HFF-Myc (cell line): ENCODE measurements around the gene ASS1.

Experiments
- DNase-seq: peaks from one replicate; pipeline ENCODE4 v3.0.0-alpha.2; 2011; ENCODE audit warnings: low read depth; ENCODE audit errors: extremely low read depth
- H3K4me3 ChIP-seq: replicated peaks from 2 replicates; pipeline ENCODE4 v1.5.1; 2011; ENCODE audit warnings: low read depth, mild to moderate bottlenecking, control low read depth, low read length
- TF ChIP-seq, protein P1 (sequence below): IDR thresholded peaks from 2 replicates; pipeline ENCODE4 v1.5.1; 2012; ENCODE audit warnings: mild to moderate bottlenecking, low read depth, low read length, control low read depth; ENCODE audit errors: missing control alignments

ASS1 gene

DNA sequence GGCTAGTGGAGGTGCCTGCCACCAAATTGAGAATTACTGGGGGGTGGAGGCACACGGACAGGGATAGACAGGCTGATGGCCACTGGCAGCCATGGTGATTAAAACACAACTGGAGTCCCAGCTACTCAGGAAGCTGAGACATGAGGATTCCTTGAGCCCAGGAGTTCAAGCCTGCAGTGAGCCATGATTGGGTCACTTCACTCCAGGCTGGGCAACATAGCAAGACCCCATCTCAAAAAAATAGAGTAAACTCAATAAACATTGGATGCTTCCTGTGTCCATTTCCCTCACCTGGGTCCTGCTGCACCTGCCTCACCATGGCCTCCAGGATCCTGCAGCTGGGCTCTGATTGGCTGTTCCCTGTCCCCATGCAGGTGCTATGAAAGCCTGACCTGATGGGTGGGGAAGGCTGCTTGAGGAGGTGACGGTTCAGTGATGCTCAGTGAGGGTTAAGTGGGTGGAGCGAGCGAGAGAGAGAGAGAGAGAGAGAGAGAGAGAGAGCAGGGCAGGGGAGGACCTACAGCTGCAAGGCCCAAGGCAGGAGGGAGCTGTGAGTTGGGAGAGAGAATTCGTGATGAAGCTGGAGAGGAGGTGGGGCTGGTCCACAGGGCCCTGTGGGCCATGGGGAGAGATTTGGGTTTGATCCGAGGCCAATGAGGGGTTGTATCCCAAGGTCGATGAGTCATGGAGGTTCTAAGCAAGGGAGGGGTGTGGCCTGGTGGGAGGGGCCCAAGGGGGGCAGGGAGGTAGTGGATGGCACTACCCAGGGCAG is 97.9 kb downstream of the ASS1 start:
- TF ChIP-seq, protein P1, sequence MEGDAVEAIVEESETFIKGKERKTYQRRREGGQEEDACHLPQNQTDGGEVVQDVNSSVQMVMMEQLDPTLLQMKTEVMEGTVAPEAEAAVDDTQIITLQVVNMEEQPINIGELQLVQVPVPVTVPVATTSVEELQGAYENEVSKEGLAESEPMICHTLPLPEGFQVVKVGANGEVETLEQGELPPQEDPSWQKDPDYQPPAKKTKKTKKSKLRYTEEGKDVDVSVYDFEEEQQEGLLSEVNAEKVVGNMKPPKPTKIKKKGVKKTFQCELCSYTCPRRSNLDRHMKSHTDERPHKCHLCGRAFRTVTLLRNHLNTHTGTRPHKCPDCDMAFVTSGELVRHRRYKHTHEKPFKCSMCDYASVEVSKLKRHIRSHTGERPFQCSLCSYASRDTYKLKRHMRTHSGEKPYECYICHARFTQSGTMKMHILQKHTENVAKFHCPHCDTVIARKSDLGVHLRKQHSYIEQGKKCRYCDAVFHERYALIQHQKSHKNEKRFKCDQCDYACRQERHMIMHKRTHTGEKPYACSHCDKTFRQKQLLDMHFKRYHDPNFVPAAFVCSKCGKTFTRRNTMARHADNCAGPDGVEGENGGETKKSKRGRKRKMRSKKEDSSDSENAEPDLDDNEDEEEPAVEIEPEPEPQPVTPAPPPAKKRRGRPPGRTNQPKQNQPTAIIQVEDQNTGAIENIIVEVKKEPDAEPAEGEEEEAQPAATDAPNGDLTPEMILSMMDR: no peak
- no peak overlapping the region for H3K4me3 ChIP-seq
- no peak for DNase-seq

DNA sequence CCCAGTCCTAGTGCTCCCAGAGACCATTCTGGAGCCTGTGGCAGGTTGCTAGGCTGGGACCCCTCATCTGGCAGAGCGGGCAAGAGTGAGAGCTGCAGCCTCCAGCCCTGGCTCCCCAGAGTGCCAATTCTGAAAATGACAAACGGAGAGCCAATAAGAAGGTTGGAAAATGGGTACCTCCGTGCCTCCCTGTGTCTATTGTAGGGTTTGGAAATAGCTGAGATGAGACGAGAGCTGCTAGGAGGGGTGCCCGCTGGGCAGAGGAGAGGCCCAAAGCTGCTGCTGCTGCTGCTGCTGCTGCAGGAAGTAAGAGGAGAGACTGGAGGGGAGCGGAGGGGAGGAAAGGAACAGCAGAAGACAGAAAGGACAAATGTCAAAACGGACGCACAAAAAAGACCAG is 98.6 kb downstream of the ASS1 start:
- TF ChIP-seq, protein P1: no peak
- no peak overlapping the region for H3K4me3 ChIP-seq
- no peak for DNase-seq

DNA sequence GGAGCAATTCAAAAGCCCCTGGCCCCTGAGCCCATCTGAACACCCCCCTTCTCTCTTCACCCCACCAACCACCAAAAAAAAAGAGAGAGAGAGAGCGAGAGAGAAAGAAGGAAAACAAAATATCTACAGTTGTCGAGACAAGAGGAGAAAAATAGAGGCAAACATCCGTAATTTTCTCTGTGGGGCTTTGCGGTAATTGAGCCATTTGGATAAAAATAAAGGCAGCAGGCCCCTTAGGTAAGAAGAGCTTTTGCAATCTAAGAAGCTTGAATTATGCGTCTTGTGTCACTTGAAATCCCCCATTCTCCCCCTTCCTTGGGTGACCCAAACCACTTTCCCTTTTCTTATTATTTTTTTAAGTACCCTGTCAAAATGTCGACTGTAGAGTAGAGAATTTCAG is 99.1 kb downstream of the ASS1 start:
- no peak for DNase-seq
- TF ChIP-seq, protein P1: no peak
- H3K4me3 ChIP-seq: no peak overlapping the region

DNA sequence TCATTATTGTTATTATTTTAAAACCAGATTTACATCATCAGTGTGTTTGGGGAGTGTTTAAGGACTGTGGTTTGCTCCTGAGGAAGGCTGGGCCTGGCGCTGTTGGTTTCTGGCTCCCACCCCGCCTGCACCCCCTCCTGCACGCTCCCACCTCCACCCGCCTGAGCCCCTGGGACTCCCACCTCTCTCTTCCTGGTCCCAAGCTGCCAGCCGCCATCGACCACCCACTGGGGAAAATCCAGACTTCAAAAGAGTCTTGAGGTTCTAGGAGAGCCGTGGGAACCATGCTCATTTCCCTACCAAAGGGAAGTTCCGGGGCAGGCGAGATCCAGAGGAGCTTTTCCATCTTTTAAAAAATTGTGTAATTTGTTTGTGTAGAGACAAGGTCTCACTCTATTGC is 99.6 kb downstream of the ASS1 start:
- no peak for DNase-seq
- H3K4me3 ChIP-seq: no peak overlapping the region
- TF ChIP-seq, protein P1: no peak

DNA sequence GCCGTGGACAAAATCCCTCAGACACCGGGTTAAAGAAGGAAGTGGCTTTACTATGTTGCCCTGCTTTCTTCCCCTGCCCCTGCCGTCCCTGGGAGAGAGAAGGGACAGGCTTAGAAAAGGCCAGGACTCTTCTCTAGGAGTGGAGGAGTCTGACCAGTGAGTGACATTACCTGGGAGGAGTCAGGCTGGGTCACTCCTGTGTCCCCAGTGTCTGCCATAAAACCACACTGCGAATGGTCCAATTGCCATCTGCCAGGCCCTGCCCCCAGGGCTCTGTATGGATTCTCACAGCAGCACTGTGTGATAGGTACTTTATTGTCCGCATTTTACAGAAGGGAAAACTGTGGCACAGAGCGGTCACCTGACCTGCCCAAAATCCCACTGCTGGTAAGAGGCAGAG is 103.3 kb downstream of the ASS1 start:
- H3K4me3 ChIP-seq: no peak overlapping the region
- DNase-seq: no peak
- TF ChIP-seq, protein P1: no peak

DNA sequence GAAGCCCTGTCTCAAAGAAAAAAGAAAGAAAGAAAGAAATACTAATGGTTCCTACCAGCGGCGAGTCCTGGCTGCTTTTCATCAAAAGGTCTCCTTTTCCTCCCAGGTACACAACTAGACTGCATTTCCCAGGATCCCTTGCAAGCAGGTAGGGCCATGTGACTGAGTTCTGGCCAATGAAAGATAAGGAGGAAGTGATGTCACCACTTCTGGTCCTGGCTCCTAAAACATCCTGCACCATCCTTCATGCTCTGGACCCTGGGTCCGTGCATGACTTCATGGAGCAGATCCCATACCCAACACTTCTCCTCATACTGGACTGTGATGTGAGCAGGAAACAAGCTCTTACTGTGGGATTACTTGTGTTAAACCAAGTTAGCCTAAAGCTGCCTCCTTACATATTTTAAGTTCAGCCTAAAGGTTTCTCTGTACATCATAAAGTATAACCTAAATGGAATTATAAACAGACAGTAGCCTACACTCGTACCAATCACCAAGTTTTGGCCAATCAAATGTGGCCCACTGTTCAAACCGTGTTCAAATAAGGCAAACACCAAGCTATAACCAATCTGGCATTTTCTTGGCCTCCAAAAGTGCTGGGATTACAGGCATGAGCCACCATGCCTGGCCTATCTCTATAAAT is 104.5 kb downstream of the ASS1 start:
- no peak overlapping the region for H3K4me3 ChIP-seq

More for the DNA sequence above, 104.5 kb downstream of the ASS1 start:
- no peak for DNase-seq
- TF ChIP-seq, protein P1: no peak
